ENCODE data around the gene SLC13A4.

SLC13A4 gene

GRCh38 chr7:135718794-135719437 is 9.1 kb downstream of the SLC13A4 start:
- DNase-seq (ENCODE audit: low read depth, low spot score), result no peak

- no peak for DNase-seq (ENCODE audit: low read depth, low spot score)
Measured at GRCh38 chr7:135718219-135718618, 9.8 kb downstream of the SLC13A4 start.

GRCh38 chr7:135717693-135718092 is 10.3 kb downstream of the SLC13A4 start:
- no peak for DNase-seq (ENCODE audit: low read depth, low spot score)

- no peak for DNase-seq (ENCODE audit: low read depth, low spot score)
Measured at GRCh38 chr7:135716677-135717238, 11.2 kb downstream of the SLC13A4 start.

- DNase-seq (ENCODE audit: low read depth, low spot score), result no peak
Measured at GRCh38 chr7:135715673-135716072, 12.3 kb downstream of the SLC13A4 start.

- no peak for DNase-seq (ENCODE audit: low read depth, low spot score)
Measured at GRCh38 chr7:135715055-135715522, 12.9 kb downstream of the SLC13A4 start.

- no peak for DNase-seq (ENCODE audit: low read depth, low spot score)
Measured at GRCh38 chr7:135714534-135715009, 13.4 kb downstream of the SLC13A4 start.

GRCh38 chr7:135713836-135714470 is 14.0 kb downstream of the SLC13A4 start:
- DNase-seq (ENCODE audit: low read depth, low spot score), result no peak

- DNase-seq (ENCODE audit: low read depth, low spot score), result no peak
Measured at GRCh38 chr7:135712796-135713195, 15.2 kb downstream of the SLC13A4 start.

GRCh38 chr7:135712182-135712782 is 15.7 kb downstream of the SLC13A4 start:
- no peak for DNase-seq (ENCODE audit: low read depth, low spot score)

- DNase-seq (ENCODE audit: low read depth, low spot score), result no peak
Measured at GRCh38 chr7:135711139-135711469, 16.9 kb downstream of the SLC13A4 start.

GRCh38 chr7:135710417-135711138 is 17.4 kb downstream of the SLC13A4 start:
- DNase-seq (ENCODE audit: low read depth, low spot score), result no peak

- DNase-seq (ENCODE audit: low read depth, low spot score), result no peak
Measured at GRCh38 chr7:135709508-135709907, 18.5 kb downstream of the SLC13A4 start.

GRCh38 chr7:135708041-135708440 is 19.9 kb downstream of the SLC13A4 start:
- no peak for DNase-seq (ENCODE audit: low read depth, low spot score)

- DNase-seq (ENCODE audit: low read depth, low spot score), result no peak
Measured at GRCh38 chr7:135707570-135707966, 20.4 kb downstream of the SLC13A4 start.

- no peak for DNase-seq (ENCODE audit: low read depth, low spot score)
Measured at GRCh38 chr7:135706858-135707569, 21.0 kb downstream of the SLC13A4 start.

- DNase-seq (ENCODE audit: low read depth, low spot score), result no peak
Measured at GRCh38 chr7:135706038-135706742, 21.8 kb downstream of the SLC13A4 start.

- no peak for DNase-seq (ENCODE audit: low read depth, low spot score)
Measured at GRCh38 chr7:135704698-135705097, 23.3 kb downstream of the SLC13A4 start.

GRCh38 chr7:135704074-135704473 is 23.9 kb downstream of the SLC13A4 start:
- no peak for DNase-seq (ENCODE audit: low read depth, low spot score)

- no peak for DNase-seq (ENCODE audit: low read depth, low spot score)
Measured at GRCh38 chr7:135697276-135698049, 30.5 kb downstream of the SLC13A4 start.
